ENCODE results near the gene BAIAP3. TPM values are rescaled to one million over a fixed set of nuclear protein-coding genes. Genes with fewer than 3 reads are reported as not detected.

The BAIAP3 gene
- total RNA-seq, 1 experiment from 2014 or later = 6.8 TPM

DNA sequence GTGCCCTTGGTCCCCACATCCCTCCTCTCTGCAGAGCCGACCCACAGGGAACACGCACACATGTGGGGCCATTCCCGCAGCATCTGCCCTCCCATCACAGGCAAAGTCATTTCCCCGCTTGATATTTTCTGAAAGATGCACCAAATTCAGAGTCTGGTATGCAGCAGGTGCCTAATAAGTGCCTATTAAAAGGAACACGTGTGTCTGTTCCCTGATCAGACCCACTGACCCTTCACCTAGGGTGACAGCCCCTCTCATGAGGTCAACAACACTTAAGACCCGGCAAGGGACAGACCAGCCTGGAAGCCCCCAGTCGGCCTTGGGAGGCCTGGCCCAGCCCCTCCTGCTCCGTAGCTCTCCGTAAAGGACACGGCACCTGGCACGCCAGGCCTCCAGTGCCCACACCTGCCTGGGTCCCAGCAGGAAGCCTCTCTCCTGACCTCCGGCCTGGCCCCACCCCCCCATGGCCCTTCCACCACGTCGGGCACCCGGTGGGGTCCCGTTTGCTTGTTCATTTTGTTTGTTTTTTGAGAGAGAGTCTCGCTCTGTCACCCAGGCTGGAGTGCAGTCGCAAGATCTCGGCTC is 61.0 kb downstream of the BAIAP3 start:
- Histone ChIP-seq H3K14ac (ENCODE audit: insufficient read depth, low read length) (no peak overlapping the region), H3K4ac (ENCODE audit: low read depth, low read length) (no peak overlapping the region), H3K79me1 (ENCODE audit: insufficient read depth, low read depth, low read length, poor library complexity, severe bottlenecking) (no peaks in the 10 kb centered on the region), H4K20me1 (ENCODE audit: control insufficient read depth, insufficient read depth, insufficient read length) (no peaks in the 10 kb centered on the region), H4K91ac (ENCODE audit: insufficient read length, low read depth, low read length) (no peak overlapping the region), H2AFZ (ENCODE audit: low read length) (no peak overlapping the region), H2BK20ac (ENCODE audit: low read depth, low read length, poor library complexity, severe bottlenecking) (no peak overlapping the region), H2BK12ac (ENCODE audit: insufficient read length, low read depth, low read length) (no peak overlapping the region), H4K8ac (replicated peaks; ENCODE audit: insufficient read length, low read depth, low read length) (no peak overlapping the region), H3K27me3 (ENCODE audit: insufficient read depth, low read length) (no peaks in the 10 kb centered on the region), H3T11ph (ENCODE audit: low read length) (no peak overlapping the region), H4K5ac (ENCODE audit: insufficient read length, low read depth, low read length) (no peak overlapping the region), H3K4me1 (ENCODE audit: insufficient read depth, low read length) (no peaks in the 10 kb centered on the region), H3K18ac (ENCODE audit: insufficient read length, low read depth, low read length) (no peak overlapping the region), H2BK120ac (ENCODE audit: low read depth, low read length, poor library complexity, severe bottlenecking) (no peak overlapping the region), H3K23ac (ENCODE audit: insufficient read length, low read depth, low read length) (no peak overlapping the region), H3K27ac (ENCODE audit: insufficient read length, low read depth, low read length) (no peak overlapping the region), H3K79me2 (ENCODE audit: insufficient read depth, low read length) (no peaks in the 10 kb centered on the region), H3K9ac (ENCODE audit: extremely low read depth, insufficient read length, low read length) (no peak overlapping the region), H3K4me2 (ENCODE audit: insufficient read depth, insufficient read length, low read length) (no peak overlapping the region), H3K9me3 (ENCODE audit: control insufficient read depth, low read depth, low read length) (no peaks in the 10 kb centered on the region), H3K56ac (ENCODE audit: insufficient read length, low read depth, low read length) (no peak overlapping the region), H2BK5ac (ENCODE audit: insufficient read length, low read length) (no peak overlapping the region), H3K23me2 (ENCODE audit: insufficient read length, low read depth, low read length, poor library complexity, severe bottlenecking) (no peaks in the 10 kb centered on the region), H2BK15ac (ENCODE audit: low read depth, low read length) (no peak overlapping the region), H2AK5ac (ENCODE audit: insufficient read length, low read length) (no peak overlapping the region)
- Mint-ChIP-seq H3K27me3 (ENCODE audit: low read depth) (no peaks in the 10 kb centered on the region), H3K4me3 (no peak overlapping the region), H3K9me3 (no peaks in the 10 kb centered on the region), H3K36me3 (ENCODE audit: insufficient read depth in 1 of 3, low read depth in 3 of 3) (peaks cover 2 to 32% (median 32%) of the 10 kb centered on the region in 3 experiments; a peak in 6 of 7 replicates), H3K4me1 (no peaks in the 10 kb centered on the region), H3K27ac (no peak overlapping the region; a peak in 1 of 7 replicates)
- TF ChIP-seq, protein P1, sequence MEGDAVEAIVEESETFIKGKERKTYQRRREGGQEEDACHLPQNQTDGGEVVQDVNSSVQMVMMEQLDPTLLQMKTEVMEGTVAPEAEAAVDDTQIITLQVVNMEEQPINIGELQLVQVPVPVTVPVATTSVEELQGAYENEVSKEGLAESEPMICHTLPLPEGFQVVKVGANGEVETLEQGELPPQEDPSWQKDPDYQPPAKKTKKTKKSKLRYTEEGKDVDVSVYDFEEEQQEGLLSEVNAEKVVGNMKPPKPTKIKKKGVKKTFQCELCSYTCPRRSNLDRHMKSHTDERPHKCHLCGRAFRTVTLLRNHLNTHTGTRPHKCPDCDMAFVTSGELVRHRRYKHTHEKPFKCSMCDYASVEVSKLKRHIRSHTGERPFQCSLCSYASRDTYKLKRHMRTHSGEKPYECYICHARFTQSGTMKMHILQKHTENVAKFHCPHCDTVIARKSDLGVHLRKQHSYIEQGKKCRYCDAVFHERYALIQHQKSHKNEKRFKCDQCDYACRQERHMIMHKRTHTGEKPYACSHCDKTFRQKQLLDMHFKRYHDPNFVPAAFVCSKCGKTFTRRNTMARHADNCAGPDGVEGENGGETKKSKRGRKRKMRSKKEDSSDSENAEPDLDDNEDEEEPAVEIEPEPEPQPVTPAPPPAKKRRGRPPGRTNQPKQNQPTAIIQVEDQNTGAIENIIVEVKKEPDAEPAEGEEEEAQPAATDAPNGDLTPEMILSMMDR (conservative IDR thresholded peaks at IDR 0.05) = no peak
- no peak for DNase-seq
- no CpG with 5 or more reads among the region's 19 CpGs for WGBS (ENCODE audit: extremely low coverage, insufficient read length, low lambda C conversion rate)

All from H9 (cell line).